OCI-LY3 (cell line): ENCODE results near the gene COL4A6.
"Not testable (repeated sequence)": the region's sequence is repeated elsewhere in the genome, so short reads cannot be mapped to it uniquely, and the experiment has no call there.

Experiments used
- EZH2phosphoT487 ChIP-seq: fragments of 200-600 bp; shearing (Covaris generic); IDR thresholded peaks from 2 replicates; pipeline ENCODE4 v1.6.1; 2018; ENCODE audit warnings: antibody characterized with exemption, mixed run types, low read depth
- TF ChIP-seq, protein P1 (sequence below): fragments of 200-600, 300-600 bp; sonication (generic); IDR thresholded peaks from 2 replicates; pipeline ENCODE4 v1.5.1; 2014; ENCODE audit warnings: antibody characterized with exemption, low read length, low read depth

DNA sequence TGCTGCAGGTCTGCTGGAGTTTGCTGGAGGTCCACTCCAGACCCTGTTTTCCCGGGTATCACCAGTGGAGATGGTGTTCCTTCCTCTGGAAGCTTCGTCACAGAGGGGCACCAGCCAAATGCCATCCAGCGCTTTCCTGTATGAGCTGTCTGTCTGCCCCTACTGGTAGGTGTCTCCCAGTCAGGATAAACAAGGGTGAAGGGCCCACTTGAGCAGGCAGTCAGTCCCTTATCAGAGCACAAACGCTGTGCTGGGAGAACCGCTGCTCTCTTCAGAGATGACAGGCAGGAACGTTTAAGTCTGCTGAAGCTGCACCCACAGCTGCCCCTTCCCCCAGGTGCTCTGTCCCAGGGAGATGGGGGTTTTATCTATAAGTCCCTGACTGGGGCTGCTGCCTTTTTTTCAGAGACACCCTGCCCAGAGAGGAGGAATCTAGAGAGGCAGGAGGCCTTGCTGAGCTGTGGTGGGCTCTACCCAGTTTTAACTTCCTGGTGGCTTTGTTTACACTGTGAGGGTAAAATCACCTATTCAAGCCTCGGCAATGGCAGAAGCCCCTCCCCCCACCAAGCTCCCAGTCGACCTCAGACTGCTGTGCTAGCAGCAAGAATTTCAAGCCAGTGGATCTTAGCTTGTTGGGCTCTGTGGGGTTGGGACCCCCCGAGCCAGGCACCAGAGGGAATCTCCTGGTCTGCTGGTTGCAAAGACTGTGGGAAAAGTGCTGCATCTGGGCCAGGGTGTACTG is 47.1 kb downstream of the COL4A6 start:
- TF ChIP-seq, protein P1, sequence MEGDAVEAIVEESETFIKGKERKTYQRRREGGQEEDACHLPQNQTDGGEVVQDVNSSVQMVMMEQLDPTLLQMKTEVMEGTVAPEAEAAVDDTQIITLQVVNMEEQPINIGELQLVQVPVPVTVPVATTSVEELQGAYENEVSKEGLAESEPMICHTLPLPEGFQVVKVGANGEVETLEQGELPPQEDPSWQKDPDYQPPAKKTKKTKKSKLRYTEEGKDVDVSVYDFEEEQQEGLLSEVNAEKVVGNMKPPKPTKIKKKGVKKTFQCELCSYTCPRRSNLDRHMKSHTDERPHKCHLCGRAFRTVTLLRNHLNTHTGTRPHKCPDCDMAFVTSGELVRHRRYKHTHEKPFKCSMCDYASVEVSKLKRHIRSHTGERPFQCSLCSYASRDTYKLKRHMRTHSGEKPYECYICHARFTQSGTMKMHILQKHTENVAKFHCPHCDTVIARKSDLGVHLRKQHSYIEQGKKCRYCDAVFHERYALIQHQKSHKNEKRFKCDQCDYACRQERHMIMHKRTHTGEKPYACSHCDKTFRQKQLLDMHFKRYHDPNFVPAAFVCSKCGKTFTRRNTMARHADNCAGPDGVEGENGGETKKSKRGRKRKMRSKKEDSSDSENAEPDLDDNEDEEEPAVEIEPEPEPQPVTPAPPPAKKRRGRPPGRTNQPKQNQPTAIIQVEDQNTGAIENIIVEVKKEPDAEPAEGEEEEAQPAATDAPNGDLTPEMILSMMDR: not testable (repeated sequence)
- not testable (repeated sequence) for TF ChIP-seq EZH2phosphoT487
